GM12873 (cell line): Measurements from ENCODE around the gene USF2.

Experiments used
- CTCF ChIP-seq: IDR thresholded peaks from 2 replicates; pipeline ENCODE4 v1.5.1; 2012; ENCODE audit warnings: low read depth, mild to moderate bottlenecking, moderate library complexity, low read length, control low read depth; ENCODE audit not compliant: insufficient read depth; ENCODE audit errors: missing control alignments

The USF2 gene

GRCh38 chr19:35318679-35319448, 50.1 kb downstream of the USF2 start:
- TF ChIP-seq CTCF: no peak

- no peak for TF ChIP-seq CTCF
These were observed 51.4 kb downstream of the USF2 start for GRCh38 chr19:35320065-35320713.

- TF ChIP-seq CTCF: no peak
These were observed 52.5 kb downstream of the USF2 start for GRCh38 chr19:35321291-35321690.

- TF ChIP-seq CTCF: no peak
These were observed 53.3 kb downstream of the USF2 start for GRCh38 chr19:35322014-35322413.

- peak; percentile 47 for TF ChIP-seq CTCF
These were observed 58.9 kb downstream of the USF2 start for GRCh38 chr19:35327642-35328041.

- no peak for TF ChIP-seq CTCF
These were observed 60.1 kb downstream of the USF2 start, which contains the start of gene CD22 for GRCh38 chr19:35328851-35329285. Gene CD22, plus strand, starts transcription at chr19:35329187. Its CDS starts 2,854 bp downstream, at chr19:35332041.

GRCh38 chr19:35329323-35329722, 60.6 kb downstream of the USF2 start:
- no peak for TF ChIP-seq CTCF
